ENCODE measurements around the gene SAPCD2.

SAPCD2 gene

DNA sequence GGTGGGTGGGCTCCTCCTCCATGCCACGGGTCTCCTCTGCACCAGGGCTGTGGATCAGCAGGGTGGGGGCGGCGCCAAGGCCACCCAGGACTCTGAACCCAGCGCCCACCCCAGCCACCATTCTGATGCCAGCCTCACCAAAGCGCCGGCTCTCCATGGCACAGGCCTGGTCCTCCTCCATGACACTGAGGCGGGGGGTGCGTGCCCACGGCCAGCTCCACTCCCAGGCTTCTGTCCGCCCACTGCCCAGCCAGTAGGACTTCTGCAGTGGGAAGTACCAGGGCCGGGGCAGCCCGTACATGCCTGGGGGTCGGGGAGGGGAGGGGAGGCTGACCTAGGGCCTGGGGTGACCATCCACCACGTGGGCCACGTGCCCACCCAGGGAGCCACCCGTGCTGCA lies 53.9 kb downstream of the SAPCD2 start:
- Histone ChIP-seq H3K9ac (ENCODE audit: low read depth, low read length) (no peak overlapping the region), H3K4me3 (ENCODE audit: low read depth, low read length) (no peak overlapping the region), H3K9me3 (ENCODE audit: control insufficient read depth, insufficient read depth, low read length) (no peaks in the 10 kb centered on the region), H3K27me3 (ENCODE audit: control insufficient read depth, insufficient read depth, low read length) (no peaks in the 10 kb centered on the region), H3K4me1 (ENCODE audit: control insufficient read depth, insufficient read depth, low read length) (no peaks in the 10 kb centered on the region), H3K27ac (ENCODE audit: low read depth, low read length) (no peak overlapping the region), H3K36me3 (ENCODE audit: control insufficient read depth, insufficient read depth, low read length) (no peaks in the 10 kb centered on the region)

DNA sequence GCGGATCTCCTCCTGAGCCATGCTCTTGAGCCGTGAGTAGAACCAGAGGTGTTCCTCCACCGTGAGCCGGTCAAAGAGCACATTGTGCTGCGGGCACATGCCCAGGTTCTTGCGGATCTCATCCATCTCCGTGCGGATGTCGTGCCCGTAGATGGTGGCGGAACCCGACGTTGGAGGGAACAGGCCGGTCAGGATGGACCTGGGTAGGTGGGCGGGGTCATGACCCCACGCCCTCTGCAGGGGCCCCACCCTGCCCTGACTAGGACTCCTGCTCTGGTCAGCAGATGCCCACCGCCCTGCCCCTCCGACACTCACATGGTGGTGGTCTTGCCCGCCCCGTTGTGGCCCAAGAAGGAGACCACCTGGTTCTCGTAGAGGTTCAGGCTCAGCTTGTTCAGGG lies 54.4 kb downstream of the SAPCD2 start:
- H3K27me3 ChIP-seq (ENCODE audit: control insufficient read depth, insufficient read depth, low read length), result no peaks in the 10 kb centered on the region
- no peaks in the 10 kb centered on the region for H3K4me1 ChIP-seq (ENCODE audit: control insufficient read depth, insufficient read depth, low read length)
- no peak overlapping the region for H3K27ac ChIP-seq (ENCODE audit: low read depth, low read length)
- no peaks in the 10 kb centered on the region for H3K9me3 ChIP-seq (ENCODE audit: control insufficient read depth, insufficient read depth, low read length)
- no peaks in the 10 kb centered on the region for H3K36me3 ChIP-seq (ENCODE audit: control insufficient read depth, insufficient read depth, low read length)
- H3K4me3 ChIP-seq (ENCODE audit: low read depth, low read length), result no peak overlapping the region
- no peak overlapping the region for H3K9ac ChIP-seq (ENCODE audit: low read depth, low read length)

DNA sequence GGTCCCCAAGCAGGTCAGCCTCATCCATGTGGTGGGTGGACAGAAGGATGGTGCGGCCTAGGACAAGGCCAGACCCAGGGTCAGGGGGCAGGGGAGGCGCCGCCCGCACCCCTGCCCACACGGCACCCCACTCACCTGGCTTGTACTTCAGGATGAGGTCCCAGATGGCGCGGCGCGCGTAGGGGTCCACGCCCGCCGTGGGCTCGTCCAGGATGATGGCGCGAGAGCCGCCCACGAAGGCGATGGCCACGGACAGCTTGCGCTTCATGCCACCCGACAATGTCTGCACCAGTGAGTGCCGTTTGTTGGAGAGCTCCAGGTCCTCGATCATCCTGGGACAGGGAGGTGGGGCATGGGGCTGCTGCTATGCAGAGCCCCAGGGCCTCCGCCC lies 54.8 kb downstream of the SAPCD2 start:
- Histone ChIP-seq H3K9me3 (ENCODE audit: control insufficient read depth, insufficient read depth, low read length) (no peaks in the 10 kb centered on the region), H3K4me1 (ENCODE audit: control insufficient read depth, insufficient read depth, low read length) (no peaks in the 10 kb centered on the region), H3K27me3 (ENCODE audit: control insufficient read depth, insufficient read depth, low read length) (no peaks in the 10 kb centered on the region), H3K9ac (ENCODE audit: low read depth, low read length) (no peak overlapping the region), H3K4me3 (ENCODE audit: low read depth, low read length) (no peak overlapping the region), H3K36me3 (ENCODE audit: control insufficient read depth, insufficient read depth, low read length) (no peaks in the 10 kb centered on the region), H3K27ac (ENCODE audit: low read depth, low read length) (no peak overlapping the region)

DNA sequence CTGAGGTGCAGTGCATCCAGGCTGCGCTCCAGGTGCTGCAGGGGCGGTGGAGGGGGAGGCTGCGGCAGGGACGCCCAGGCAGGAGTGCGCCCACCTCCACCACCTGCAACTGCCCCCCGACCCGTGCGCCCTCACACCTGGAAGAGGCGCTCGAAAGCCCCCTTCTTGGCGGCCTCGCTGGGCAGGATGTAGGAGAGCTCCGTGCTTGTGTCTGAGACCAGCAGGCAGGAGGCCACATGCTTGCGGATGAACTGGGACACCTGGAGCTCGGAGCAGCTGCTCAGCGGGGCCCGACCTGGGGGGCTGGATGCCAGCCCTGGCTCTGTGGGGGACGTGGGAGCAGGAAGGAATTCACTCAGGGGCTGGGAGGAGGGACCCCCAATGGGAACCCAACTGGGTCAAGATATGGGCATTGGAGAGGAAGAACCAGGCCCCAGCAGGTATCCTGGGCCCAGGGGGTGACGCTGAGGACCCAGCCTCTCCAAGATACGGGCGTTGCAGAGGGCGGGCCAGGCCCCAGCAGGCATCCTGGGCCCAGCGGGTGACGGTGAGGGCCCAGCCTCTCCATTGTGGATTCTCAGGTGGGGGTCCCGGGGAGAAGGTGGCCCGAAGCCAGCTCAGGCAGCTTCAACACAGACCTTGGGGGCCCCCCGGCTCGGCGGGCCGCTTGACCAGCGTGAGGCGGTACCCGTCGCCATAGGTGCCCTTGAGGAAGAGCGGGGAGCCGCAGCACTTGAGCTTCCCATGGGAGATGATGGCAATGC lies 55.4 kb downstream of the SAPCD2 start:
- H3K4me3 ChIP-seq (ENCODE audit: low read depth, low read length), result no peak overlapping the region
- no peaks in the 10 kb centered on the region for H3K36me3 ChIP-seq (ENCODE audit: control insufficient read depth, insufficient read depth, low read length)
- H3K9ac ChIP-seq (ENCODE audit: low read depth, low read length), result no peak overlapping the region
- no peaks in the 10 kb centered on the region for H3K27me3 ChIP-seq (ENCODE audit: control insufficient read depth, insufficient read depth, low read length)
- no peaks in the 10 kb centered on the region for H3K9me3 ChIP-seq (ENCODE audit: control insufficient read depth, insufficient read depth, low read length)
- no peaks in the 10 kb centered on the region for H3K4me1 ChIP-seq (ENCODE audit: control insufficient read depth, insufficient read depth, low read length)
- no peak overlapping the region for H3K27ac ChIP-seq (ENCODE audit: low read depth, low read length)

GRCh38 chr9:137014166-137014565 lies 56.2 kb downstream of the SAPCD2 start:
- Histone ChIP-seq H3K9me3 (ENCODE audit: control insufficient read depth, insufficient read depth, low read length) (no peaks in the 10 kb centered on the region), H3K4me3 (ENCODE audit: low read depth, low read length) (no peak overlapping the region), H3K27me3 (ENCODE audit: control insufficient read depth, insufficient read depth, low read length) (no peaks in the 10 kb centered on the region), H3K9ac (ENCODE audit: low read depth, low read length) (no peak overlapping the region), H3K36me3 (ENCODE audit: control insufficient read depth, insufficient read depth, low read length) (no peaks in the 10 kb centered on the region), H3K27ac (ENCODE audit: low read depth, low read length) (no peak overlapping the region), H3K4me1 (ENCODE audit: control insufficient read depth, insufficient read depth, low read length) (no peaks in the 10 kb centered on the region)

- no peaks in the 10 kb centered on the region for H3K4me1 ChIP-seq (ENCODE audit: control insufficient read depth, insufficient read depth, low read length)
- H3K9me3 ChIP-seq (ENCODE audit: control insufficient read depth, insufficient read depth, low read length), result no peaks in the 10 kb centered on the region
- no peaks in the 10 kb centered on the region for H3K27me3 ChIP-seq (ENCODE audit: control insufficient read depth, insufficient read depth, low read length)
- no peaks in the 10 kb centered on the region for H3K36me3 ChIP-seq (ENCODE audit: control insufficient read depth, insufficient read depth, low read length)
- H3K4me3 ChIP-seq (ENCODE audit: low read depth, low read length), result no peak overlapping the region
- H3K27ac ChIP-seq (ENCODE audit: low read depth, low read length), result no peak overlapping the region
- H3K9ac ChIP-seq (ENCODE audit: low read depth, low read length), result no peak overlapping the region
These were observed 56.8 kb downstream of the SAPCD2 start for GRCh38 chr9:137013571-137013940.

- H3K27ac ChIP-seq (ENCODE audit: low read depth, low read length), result no peak overlapping the region
- no peak overlapping the region for H3K4me3 ChIP-seq (ENCODE audit: low read depth, low read length)
- H3K27me3 ChIP-seq (ENCODE audit: control insufficient read depth, insufficient read depth, low read length), result no peaks in the 10 kb centered on the region
- no peaks in the 10 kb centered on the region for H3K4me1 ChIP-seq (ENCODE audit: control insufficient read depth, insufficient read depth, low read length)
- no peaks in the 10 kb centered on the region for H3K9me3 ChIP-seq (ENCODE audit: control insufficient read depth, insufficient read depth, low read length)
- H3K9ac ChIP-seq (ENCODE audit: low read depth, low read length), result no peak overlapping the region
- H3K36me3 ChIP-seq (ENCODE audit: control insufficient read depth, insufficient read depth, low read length), result no peaks in the 10 kb centered on the region
These were observed 57.4 kb downstream of the SAPCD2 start for GRCh38 chr9:137012694-137013570.
